SK-N-SH (cell line): ENCODE results near the gene MYO18B.

Source experiments
- CTCF ChIP-seq: fragments of 200-600 bp; sonication (generic); IDR thresholded peaks from 2 replicates; pipeline ENCODE4 v1.6.1; 2017; ENCODE audit warnings: antibody characterized with exemption, mild to moderate bottlenecking, moderate library complexity
- EP300 ChIP-seq, 2 experiments: IDR thresholded peaks; 2 replicates each; pipeline versions ENCODE4 v1.4.0 to v1.6.1; 2012; ENCODE audit warnings: borderline replicate concordance in 1 of 2, low read depth in 1 of 2, low read length in 1 of 2
- POLR2AphosphoS5 ChIP-seq: IDR thresholded peaks from 2 replicates; pipeline ENCODE4 v1.6.1; 2012; ENCODE audit warnings: low read depth, low read length
- RCOR1 ChIP-seq: fragments of 150-350 bp; IDR thresholded peaks from 2 replicates; pipeline ENCODE4 v1.6.1; 2017; ENCODE audit warnings: antibody characterized with exemption, low read length
- RFX5 ChIP-seq: IDR thresholded peaks from 2 replicates; pipeline ENCODE4 v1.6.1; 2012; ENCODE audit warnings: mild to moderate bottlenecking, improper control_type of control experiment, low read length
- USF2 ChIP-seq: fragments of 150-350 bp; IDR thresholded peaks from 2 replicates; pipeline ENCODE4 v1.6.1; 2017; ENCODE audit warnings: antibody characterized with exemption, low read length, low read depth, borderline replicate concordance
- ZBTB33 ChIP-seq: IDR thresholded peaks from 2 replicates; pipeline ENCODE4 v1.4.0; 2012; ENCODE audit warnings: low read depth, borderline replicate concordance

- TF ChIP-seq EP300 (IDR thresholded peaks at IDR 0.05; ENCODE audit: borderline replicate concordance in 1 of 2, low read depth in 1 of 2, low read length in 1 of 2) (no peak), USF2 (no peak), POLR2AphosphoS5 (no peak), CTCF (no peak), RFX5 (no peak), ZBTB33 (no peak), RCOR1 (no peak)
Measured at GRCh38 chr22:25844601-25845000, 102.6 kb downstream of the MYO18B start.
